Stimulated activated CD4-positive, alpha-beta T cell treated with anti-CD3 and anti-CD28 coated beads, Interleukin-12 subunit alpha, Interleukin-12 subunit beta, amount 100 ng/mL, for 48 hours (primary cell): ENCODE measurements around the gene BDKRB1.

ENCODE experiments used
- DNase-seq, 3 donors: peaks; one replicate each; pipeline ENCODE4 v3.0.0-alpha.2; 2020; ENCODE audit warnings: low read depth in 2 of 3, low spot score in 1 of 3

BDKRB1 gene

DNA sequence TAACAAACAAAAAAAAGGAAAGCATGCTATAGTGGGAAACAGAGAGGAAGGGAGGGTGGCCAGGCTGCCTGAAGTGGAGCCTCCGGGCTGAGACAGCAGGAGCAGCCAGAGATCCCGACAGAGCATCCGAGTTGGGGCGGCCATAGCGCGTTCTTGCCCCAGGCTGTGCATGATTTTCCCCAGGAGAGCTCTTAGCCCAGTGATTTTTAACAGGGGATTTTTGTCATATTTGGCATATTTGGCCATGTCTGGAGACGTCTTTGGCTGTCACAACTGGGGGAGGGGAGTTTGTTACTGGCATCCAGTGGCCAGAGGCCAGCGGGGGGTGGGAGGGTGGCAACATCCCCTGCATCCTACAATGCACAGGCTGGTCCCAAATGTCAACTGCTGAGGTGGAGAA lies 23.6 kb downstream of the BDKRB1 start:
- no peak for DNase-seq

- DNase-seq = no peak
Observed at GRCh38 chr14:96280104-96280503, 24.1 kb downstream of the BDKRB1 start.

GRCh38 chr14:96281486-96281885 lies 25.5 kb downstream of the BDKRB1 start:
- DNase-seq = no peak

- no peak for DNase-seq
Observed at GRCh38 chr14:96284008-96284407, 28.0 kb downstream of the BDKRB1 start.

DNA sequence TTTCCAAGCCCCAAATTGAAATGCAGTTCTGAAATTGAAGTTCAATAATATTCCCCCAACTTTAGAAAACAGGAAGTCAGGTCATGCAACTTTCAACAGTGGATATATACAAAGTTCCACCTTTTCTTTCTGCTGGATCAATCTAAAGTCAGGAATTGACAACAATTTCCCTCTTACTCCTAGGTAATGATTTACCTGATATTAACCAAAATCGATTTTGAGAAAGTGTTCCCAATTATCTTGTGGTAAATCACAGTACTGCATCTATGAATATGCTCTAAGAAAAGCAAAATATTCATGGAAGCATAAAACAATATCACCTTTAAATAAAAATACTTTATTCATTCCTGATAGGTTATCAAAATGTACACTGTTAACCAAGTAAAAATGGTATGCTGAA lies 28.4 kb downstream of the BDKRB1 start:
- no peak for DNase-seq

- no peak for DNase-seq
Observed at GRCh38 chr14:96285667-96286066, 29.7 kb downstream of the BDKRB1 start.

- no peak for DNase-seq
Observed at GRCh38 chr14:96286251-96286650, 30.2 kb downstream of the BDKRB1 start.

- DNase-seq = no peak
Observed at GRCh38 chr14:96287856-96288255, 31.8 kb downstream of the BDKRB1 start.

GRCh38 chr14:96294246-96294645 lies 38.2 kb downstream of the BDKRB1 start:
- no peak for DNase-seq

- DNase-seq = no peak
Observed at GRCh38 chr14:96297000-96297399, 41.0 kb downstream of the BDKRB1 start.

GRCh38 chr14:96297997-96298515 lies 42.0 kb downstream of the BDKRB1 start:
- DNase-seq = no peak

DNA sequence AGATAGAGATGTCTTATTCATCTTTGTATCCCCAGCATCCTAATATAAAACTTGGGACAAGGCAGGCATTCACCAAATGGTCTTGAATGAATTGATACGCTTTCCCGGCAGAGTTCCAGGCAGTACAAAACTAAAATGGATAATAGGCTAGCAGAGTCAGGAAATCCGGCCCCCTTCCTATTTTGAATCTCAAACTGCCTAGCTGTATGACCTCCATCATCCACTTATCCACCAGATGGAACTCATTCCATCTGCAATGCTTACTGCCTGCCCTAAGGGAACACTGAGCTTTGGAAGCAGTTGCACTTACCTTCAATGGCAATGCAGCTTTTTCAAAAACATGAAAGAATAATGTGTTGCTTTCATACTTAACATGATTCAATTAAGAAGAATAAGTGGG lies 43.4 kb downstream of the BDKRB1 start:
- DNase-seq = no peak

GRCh38 chr14:96303981-96304380 lies 48.0 kb downstream of the BDKRB1 start:
- DNase-seq = no peak

GRCh38 chr14:96304956-96305355 lies 48.9 kb downstream of the BDKRB1 start:
- no peak for DNase-seq

DNA sequence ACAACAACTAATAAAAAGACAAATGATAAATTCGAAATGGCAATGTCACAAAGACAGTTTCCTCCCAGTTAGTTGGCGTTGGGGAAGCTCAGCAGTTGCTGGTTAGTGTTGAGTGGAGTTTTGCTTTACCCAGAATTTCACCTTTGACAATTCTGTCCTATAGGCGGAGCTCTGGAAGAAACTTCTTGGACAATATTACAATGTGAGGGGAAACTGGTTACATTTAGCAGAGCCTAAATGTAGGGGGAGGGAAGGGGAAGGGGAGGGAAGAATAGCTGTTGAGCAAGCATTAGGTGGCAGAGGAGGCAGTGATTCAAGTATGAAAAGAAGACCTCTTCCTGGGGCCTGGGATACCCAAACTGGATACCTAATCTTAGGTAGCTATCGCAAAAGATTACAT lies 51.4 kb downstream of the BDKRB1 start:
- no peak for DNase-seq

GRCh38 chr14:96309133-96309895 lies 53.3 kb downstream of the BDKRB1 start:
- no peak for DNase-seq

DNA sequence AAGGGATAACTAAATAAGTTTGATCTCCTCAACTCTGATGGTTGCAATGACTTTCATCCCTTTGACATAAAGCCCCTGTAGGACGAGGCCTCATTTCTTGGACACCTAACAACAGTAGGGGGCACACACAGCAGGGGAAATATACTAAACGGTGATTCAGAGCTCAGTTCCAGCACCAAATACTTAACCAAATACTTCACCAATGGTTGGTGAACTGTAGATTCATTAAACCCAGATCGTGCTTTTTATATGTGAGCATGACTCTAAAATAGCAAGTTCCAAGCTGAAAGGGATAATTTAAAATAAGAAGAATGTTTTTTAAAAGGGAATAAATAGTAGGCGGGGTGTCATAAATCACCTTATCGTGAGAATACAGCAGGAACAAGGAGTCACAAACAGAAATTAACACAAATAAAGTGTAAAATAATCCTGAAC lies 53.9 kb downstream of the BDKRB1 start:
- DNase-seq = no peak

- DNase-seq = no peak
Observed at GRCh38 chr14:96310906-96311305, 54.9 kb downstream of the BDKRB1 start.
